Esophagus muscularis mucosa (tissue), 4 donors: Measurements from ENCODE around the gene PSMD9.

Experiments
- CTCF ChIP-seq, 3 experiments: fragments of 200-600 bp in 2 of 3; fragments of 450-650 bp in 1 of 3; sonication (generic) in 2 of 3; IDR thresholded peaks; one replicate each; pipeline ENCODE4 v1.5.1; 2017 to 2019; ENCODE audit warnings: antibody characterized with exemption in 3 of 3, mild to moderate bottlenecking in 2 of 3, moderate library complexity in 1 of 3
- EP300 ChIP-seq: sonication (generic); formaldehyde crosslinking; IDR thresholded peaks from one replicate; pipeline ENCODE4 v1.6.1; 2017; ENCODE audit warnings: antibody characterized with exemption
- POLR2A ChIP-seq: fragments of 450-650 bp; IDR thresholded peaks from one replicate; pipeline ENCODE4 v1.6.1; 2017; ENCODE audit warnings: antibody characterized with exemption, moderate library complexity, mild to moderate bottlenecking, low read depth

DNA sequence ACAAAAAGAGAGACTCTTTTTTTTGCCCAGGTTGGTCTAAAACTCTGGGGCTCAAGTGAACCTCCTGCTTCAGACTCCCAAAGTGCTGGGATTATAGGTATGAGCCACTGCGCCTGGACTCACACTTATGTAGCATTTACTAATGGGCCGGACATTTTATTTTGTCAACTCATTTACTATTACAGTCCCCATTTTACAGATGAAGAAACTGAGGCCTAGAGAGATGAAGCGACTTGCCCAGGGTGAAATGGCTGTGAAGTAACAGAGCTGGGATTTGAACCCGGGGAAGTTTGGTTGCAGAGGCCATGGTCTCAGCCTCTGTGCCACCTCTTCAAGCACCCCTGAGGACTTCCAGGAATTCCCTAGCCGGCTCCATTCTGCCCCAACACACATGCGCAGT is 39.4 kb upstream of the PSMD9 start:
- TF ChIP-seq POLR2A (no peak), CTCF (IDR thresholded peaks at IDR 0.05) (no peak), EP300 (no peak)
